Thymus (tissue), 11 donors: ENCODE data around the gene RAPSN. TPM values are rescaled to one million over a fixed set of nuclear protein-coding genes. Genes with fewer than 3 reads are reported as not detected.
A peak's percentile ranks its signal among the peaks of the same experiment; 100 is the strongest.

Experiments used
- DNase-seq, 9 donors: peaks; one replicate each; pipeline ENCODE4 v3.0.0-alpha.2; 2013; ENCODE audit warnings: low spot score in 9 of 9, low read depth in 6 of 9, missing footprints in 1 of 9
- H3K27ac ChIP-seq, 2 donors: one replicate each; pipeline ENCODE4 v1.5.1; 2013; ENCODE audit warnings: control low read depth in 1 of 2, low read depth in 1 of 2, low read length in 1 of 2, mild to moderate bottlenecking in 1 of 2, moderate library complexity in 1 of 2
- H3K27me3 ChIP-seq, 2 donors: one replicate each; pipeline ENCODE4 v1.5.1; 2013; ENCODE audit warnings: low read length in 1 of 2; ENCODE audit not compliant: control insufficient read depth in 2 of 2, insufficient read depth in 1 of 2
- H3K36me3 ChIP-seq, 2 donors: one replicate each; pipeline ENCODE4 v1.5.1; 2013; ENCODE audit warnings: low read length in 1 of 2, mild to moderate bottlenecking in 1 of 2, moderate library complexity in 1 of 2; ENCODE audit not compliant: control insufficient read depth in 2 of 2, insufficient read depth in 2 of 2
- H3K4me1 ChIP-seq, 2 donors: one replicate each; pipeline ENCODE4 v1.5.1; 2013; ENCODE audit warnings: low read length in 2 of 2; ENCODE audit not compliant: control insufficient read depth in 2 of 2, insufficient read depth in 2 of 2
- H3K4me3 ChIP-seq, 2 donors: one replicate each; pipeline ENCODE4 v1.5.1; 2013; ENCODE audit warnings: low read length in 2 of 2, control low read depth in 1 of 2, mild to moderate bottlenecking in 1 of 2
- H3K9me3 ChIP-seq, 2 donors: one replicate each; pipeline ENCODE4 v1.5.1; 2013; ENCODE audit warnings: low read length in 1 of 2, mild to moderate bottlenecking in 1 of 2; ENCODE audit not compliant: control insufficient read depth in 2 of 2, insufficient read depth in 1 of 2
- WGBS: extraction: QIAGEN DNeasy Blood & Tissue Kit; methylation state at CpG from one replicate; pipeline ENCODE4 v1.1.7; 2013; 5-methylcytosine and 5-hydroxymethylcytosine counted together
- polyA plus RNA-seq: library from polyadenylated mRNA; stranded (reverse); fragments of 200-250 nt; gene quantifications from one replicate; pipeline ENCODE4 v1.2.3, GENCODE V29; 2013
- total RNA-seq: library from RNA; stranded (reverse); fragments of 120-200 nt; gene quantifications from one replicate; pipeline ENCODE4 v1.2.4, GENCODE V29; 2013
- donor health status: healthy.

The RAPSN gene
- total and polyA plus RNA-seq, 2 donors, result 0.42 to 0.66 TPM

DNA sequence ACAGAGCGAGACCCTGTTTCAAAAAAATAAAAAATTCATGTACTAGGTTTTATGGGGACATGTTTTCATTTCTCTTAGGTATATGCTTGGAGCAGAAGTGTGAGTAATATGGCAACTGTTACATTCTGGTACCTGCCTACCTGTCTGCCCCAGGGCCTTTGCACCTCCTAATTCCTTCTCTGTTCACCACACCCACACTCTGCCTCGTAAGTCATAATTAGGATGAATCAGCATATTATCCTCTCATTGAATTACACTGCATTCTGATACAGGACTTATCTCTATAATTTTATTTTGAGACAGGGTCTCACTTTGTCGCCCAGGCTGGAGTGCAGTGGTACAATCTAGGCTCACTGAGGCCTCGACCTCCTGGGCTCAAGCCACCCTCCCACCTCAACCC lies 3.1 kb upstream of the RAPSN start:
- Histone ChIP-seq H3K9me3 (no peaks in the 10 kb centered on the region), H3K4me3 (no peak overlapping the region), H3K27ac (no peak overlapping the region), H3K36me3 (no peaks in the 10 kb centered on the region), H3K4me1 (peaks cover 0 to 5% of the 10 kb centered on the region in 2 donors), H3K27me3 (no peaks in the 10 kb centered on the region)
- DNase-seq, result no peak
- WGBS, result 97% methylated on average over 4 of the region's 4 CpGs

DNA sequence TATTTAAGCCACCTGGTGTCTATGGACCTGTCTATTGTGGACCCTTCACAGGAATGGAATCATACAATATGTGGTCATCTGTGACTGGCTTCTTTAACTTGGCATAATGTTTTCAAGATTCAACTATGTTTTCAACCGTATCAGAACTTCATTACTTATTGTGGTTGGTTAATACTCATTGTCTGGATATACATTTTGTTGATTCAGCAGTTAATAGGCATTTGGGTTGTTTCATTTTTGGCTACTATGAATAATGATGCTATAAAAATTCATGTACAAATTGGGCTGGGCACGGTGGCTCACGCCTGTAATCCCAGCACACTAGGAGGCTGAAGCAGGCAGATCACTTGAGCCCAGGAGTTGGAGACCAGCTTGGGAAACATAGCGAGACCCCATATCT lies 2.5 kb upstream of the RAPSN start:
- 94% methylated on average over 4 of the region's 4 CpGs for WGBS
- H3K4me1 ChIP-seq, result peaks cover 0 to 5% of the 10 kb centered on the region in 2 donors
- no peaks in the 10 kb centered on the region for H3K36me3 ChIP-seq
- H3K27ac ChIP-seq, result no peak overlapping the region
- DNase-seq, result no peak
- H3K9me3 ChIP-seq, result no peaks in the 10 kb centered on the region
- H3K27me3 ChIP-seq, result no peaks in the 10 kb centered on the region
- H3K4me3 ChIP-seq, result no peak overlapping the region

DNA sequence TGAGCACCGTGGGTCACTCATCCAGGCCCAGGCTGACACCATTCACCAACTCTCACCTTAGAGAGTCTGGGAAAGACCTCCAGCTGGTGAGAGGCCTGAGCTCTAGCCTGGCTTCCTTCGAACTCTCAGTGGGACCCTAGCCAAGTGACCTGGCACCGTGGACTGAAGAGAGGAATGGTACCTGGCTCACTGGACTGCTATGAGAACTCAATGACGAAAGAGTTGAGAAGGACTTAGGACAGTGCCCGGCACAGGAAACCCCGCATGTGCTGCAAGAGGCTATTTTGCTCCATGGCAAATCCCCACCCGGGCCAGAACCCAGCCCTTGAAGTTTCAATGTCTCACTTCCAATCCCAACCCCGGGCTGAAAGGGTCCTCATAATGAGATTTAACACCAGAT lies 605 bp upstream of the RAPSN start:
- Histone ChIP-seq H3K36me3 (no peaks in the 10 kb centered on the region), H3K4me1 (peaks cover 0 to 5% of the 10 kb centered on the region in 2 donors), H3K4me3 (no peak overlapping the region), H3K27ac (no peak overlapping the region), H3K27me3 (no peaks in the 10 kb centered on the region), H3K9me3 (no peaks in the 10 kb centered on the region)
- DNase-seq, result no peak
- 92% methylated on average over 8 of the region's 8 CpGs for WGBS

DNA sequence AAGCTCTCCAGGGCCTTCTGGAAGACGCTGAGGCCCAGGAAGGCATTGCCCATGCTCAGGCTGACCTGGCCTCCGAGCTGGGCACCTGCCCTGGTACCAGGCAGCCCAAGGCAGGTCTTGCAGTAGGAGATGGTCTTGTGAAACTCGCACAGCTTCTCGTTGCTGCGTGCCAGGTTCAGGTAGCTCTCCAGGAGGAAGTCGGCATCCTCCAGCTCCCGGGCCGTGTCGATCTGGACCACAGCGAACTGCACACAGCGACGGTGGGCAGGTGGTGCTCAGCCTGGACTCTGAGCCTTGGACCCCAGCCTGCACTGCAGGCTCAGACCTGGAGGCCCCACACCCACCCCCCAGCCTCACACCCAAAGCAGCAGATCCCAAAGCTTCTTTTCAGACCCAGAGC lies 1.0 kb downstream of the RAPSN start:
- no peaks in the 10 kb centered on the region for H3K27me3 ChIP-seq
- no peak for DNase-seq
- H3K36me3 ChIP-seq, result no peaks in the 10 kb centered on the region
- WGBS, result 97% methylated on average over 12 of the region's 12 CpGs
- H3K4me1 ChIP-seq, result peaks cover 0 to 9% of the 10 kb centered on the region in 2 donors
- no peak overlapping the region for H3K27ac ChIP-seq
- H3K4me3 ChIP-seq, result no peak overlapping the region
- no peaks in the 10 kb centered on the region for H3K9me3 ChIP-seq

DNA sequence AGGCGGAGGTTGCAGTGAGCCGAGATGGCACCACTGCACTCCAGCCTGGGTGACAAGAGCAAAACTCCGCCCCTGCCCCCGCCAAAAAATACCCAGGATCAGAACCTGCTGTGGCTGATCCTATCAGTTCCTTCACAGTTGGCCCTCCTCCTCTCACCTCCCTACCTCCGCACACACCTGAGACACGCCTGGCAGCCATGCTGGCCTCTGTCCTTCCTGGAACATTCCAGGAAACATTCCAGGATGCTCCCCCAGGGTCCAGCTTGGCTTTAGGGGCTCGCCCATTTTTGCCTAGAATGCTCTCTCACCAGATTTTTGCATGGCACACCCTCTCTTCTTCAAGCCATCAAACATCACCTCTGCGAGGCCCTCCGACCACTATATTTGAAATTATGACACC lies 2.1 kb downstream of the RAPSN start:
- WGBS, result 98% methylated on average over 9 of the region's 9 CpGs
- no peak overlapping the region for H3K4me3 ChIP-seq
- H3K36me3 ChIP-seq, result no peaks in the 10 kb centered on the region
- no peaks in the 10 kb centered on the region for H3K9me3 ChIP-seq
- no peak for DNase-seq
- H3K4me1 ChIP-seq, result peaks cover 0 to 13% of the 10 kb centered on the region in 2 donors
- no peaks in the 10 kb centered on the region for H3K27me3 ChIP-seq
- no peak overlapping the region for H3K27ac ChIP-seq

DNA sequence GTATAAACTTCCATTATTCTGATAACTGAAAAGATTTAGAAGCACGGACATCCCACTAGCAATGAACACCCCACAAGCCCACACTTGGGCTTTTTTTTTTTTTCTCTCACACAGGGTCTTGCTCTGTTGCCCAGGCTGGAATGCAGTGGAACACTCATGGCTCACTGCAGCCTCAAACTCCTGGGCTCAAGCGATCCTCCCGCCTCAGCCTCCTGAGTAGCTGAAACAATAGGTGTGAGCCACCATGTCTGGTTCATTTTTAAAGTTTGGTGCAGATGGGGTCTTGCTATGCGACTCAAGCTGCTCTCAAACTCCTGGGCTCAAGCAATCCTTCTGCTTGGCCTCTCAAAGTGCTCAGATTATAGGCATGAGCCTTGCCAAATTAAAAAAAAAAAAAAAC lies 3.1 kb downstream of the RAPSN start:
- no peaks in the 10 kb centered on the region for H3K9me3 ChIP-seq
- no peak overlapping the region for H3K4me3 ChIP-seq
- H3K36me3 ChIP-seq, result no peaks in the 10 kb centered on the region
- no peak overlapping the region for H3K27ac ChIP-seq
- no peak for DNase-seq
- H3K27me3 ChIP-seq, result no peaks in the 10 kb centered on the region
- peaks cover 0 to 13% of the 10 kb centered on the region in 2 donors for H3K4me1 ChIP-seq
- 98% methylated on average over 4 of the region's 4 CpGs for WGBS

DNA sequence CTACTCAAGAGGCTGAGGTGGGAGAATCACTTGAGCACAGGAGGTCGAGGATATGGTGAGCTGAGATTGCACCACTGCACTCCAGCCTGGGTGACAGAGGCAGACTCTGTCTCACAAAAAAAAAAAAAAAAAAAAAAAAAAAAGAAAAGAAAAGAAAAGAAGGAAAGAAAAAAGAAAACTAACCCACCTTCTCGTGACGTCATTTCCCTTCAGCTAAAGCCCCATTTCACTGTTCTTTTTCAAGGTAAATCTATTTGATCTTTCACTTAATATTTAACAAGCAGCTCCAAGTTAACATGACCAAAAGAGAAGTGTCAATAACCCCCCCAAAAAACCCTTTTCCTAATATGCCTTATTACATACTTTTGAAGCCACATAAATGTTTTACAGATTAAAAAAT lies 5.1 kb downstream of the RAPSN start:
- DNase-seq, result peak in 1 of 9 donors; percentile 16
- H3K4me3 ChIP-seq, result no peak overlapping the region
- no peaks in the 10 kb centered on the region for H3K27me3 ChIP-seq
- WGBS, result 92% methylated on average over 3 of the region's 3 CpGs
- peaks cover 0 to 13% of the 10 kb centered on the region in 2 donors for H3K4me1 ChIP-seq
- H3K36me3 ChIP-seq, result no peaks in the 10 kb centered on the region
- no peaks in the 10 kb centered on the region for H3K9me3 ChIP-seq
- H3K27ac ChIP-seq, result peak overlapping the region in 1 of 2 donors; percentile 65

DNA sequence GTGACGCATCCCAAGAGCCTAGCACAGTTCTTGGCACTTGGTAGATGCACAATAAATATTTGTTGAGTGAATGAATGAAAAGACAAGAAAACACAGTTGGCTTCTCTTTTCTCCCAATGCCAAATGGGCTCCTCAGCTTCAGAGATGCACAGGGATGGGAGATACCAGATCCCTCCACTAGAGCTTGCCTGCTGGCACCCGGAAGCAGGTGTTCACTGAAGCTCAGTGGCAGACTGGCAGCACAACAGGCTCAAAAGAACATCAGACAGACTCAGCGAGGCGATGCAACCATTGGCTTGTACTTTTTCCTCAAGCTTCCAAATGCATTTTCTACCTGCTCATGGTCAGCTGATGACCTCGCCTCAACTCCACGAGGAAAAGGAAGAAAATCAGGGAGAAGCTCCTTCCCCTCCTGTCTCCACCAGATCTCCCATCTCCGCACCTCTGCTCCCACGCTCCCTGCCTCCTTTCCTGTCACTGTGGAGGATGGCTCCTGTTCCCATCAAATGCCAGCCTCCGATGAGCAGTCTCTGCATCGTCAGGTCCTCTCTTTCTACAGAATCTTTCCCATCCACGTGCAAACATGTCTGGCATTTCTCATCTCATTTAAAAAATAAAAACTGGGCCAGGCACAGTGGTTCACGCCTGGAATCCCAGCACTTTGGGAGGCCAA lies 5.8 kb downstream of the RAPSN start:
- Histone ChIP-seq H3K27me3 (no peaks in the 10 kb centered on the region), H3K9me3 (no peaks in the 10 kb centered on the region), H3K4me3 (no peak overlapping the region), H3K27ac (peak overlapping the region in 1 of 2 donors; percentile 65), H3K36me3 (no peaks in the 10 kb centered on the region), H3K4me1 (peaks cover 0 to 13% of the 10 kb centered on the region in 2 donors)
- WGBS, result 92% methylated on average over 12 of the region's 12 CpGs
- DNase-seq, result peak in 3 of 9 donors; percentile 31 to 67 (median 48)

DNA sequence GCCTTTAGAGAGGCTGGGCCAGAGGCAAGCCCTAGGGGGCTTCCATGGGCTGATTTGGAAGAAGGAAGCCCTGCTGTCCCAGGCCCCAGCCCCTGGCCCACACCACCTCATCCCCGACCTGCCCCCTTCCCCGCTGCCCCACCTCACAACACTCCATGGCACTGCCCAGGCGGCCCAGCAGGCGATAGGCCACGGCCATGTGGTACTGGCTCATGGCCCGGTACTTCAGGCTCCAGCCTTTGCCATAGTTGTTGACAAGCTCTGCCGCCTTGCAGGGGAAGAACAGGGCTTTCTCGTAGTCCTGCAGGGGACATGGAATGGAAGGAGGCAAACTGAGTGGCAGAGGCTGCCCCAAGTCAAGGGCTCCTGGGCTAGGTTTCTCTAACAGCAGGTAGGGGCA lies 6.4 kb downstream of the RAPSN start:
- peaks cover 0 to 13% of the 10 kb centered on the region in 2 donors for H3K4me1 ChIP-seq
- 97% methylated on average over 8 of the region's 8 CpGs for WGBS
- H3K27ac ChIP-seq, result peak overlapping the region in 1 of 2 donors; percentile 65
- DNase-seq, result no peak
- no peak overlapping the region for H3K4me3 ChIP-seq
- H3K9me3 ChIP-seq, result peaks cover 0 to 2% of the 10 kb centered on the region in 2 donors
- H3K27me3 ChIP-seq, result no peaks in the 10 kb centered on the region
- no peaks in the 10 kb centered on the region for H3K36me3 ChIP-seq
